Measurements from ENCODE around the gene EMILIN1.

DNA sequence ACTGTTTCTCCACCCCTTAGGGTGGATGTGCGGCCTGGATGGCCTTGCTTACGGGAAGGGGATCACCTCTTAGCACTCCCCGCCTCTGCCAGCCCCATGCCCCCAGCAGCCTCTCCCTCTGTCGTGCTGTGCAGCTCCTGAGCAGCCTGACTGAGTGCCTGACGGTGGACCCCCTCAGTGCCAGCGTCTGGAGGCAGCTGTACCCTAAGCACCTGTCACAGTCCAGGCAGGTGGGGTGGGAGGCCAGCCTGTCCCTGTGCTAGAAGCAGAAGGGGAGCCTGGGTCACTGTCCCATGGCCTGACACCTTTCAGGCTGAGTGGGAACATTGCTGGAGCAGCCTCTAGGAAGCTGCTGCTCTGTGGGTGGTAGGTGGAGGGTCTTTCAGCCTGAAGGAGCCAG, 40.4 kb upstream of the EMILIN1 start:
- TF ChIP-seq, protein P1, sequence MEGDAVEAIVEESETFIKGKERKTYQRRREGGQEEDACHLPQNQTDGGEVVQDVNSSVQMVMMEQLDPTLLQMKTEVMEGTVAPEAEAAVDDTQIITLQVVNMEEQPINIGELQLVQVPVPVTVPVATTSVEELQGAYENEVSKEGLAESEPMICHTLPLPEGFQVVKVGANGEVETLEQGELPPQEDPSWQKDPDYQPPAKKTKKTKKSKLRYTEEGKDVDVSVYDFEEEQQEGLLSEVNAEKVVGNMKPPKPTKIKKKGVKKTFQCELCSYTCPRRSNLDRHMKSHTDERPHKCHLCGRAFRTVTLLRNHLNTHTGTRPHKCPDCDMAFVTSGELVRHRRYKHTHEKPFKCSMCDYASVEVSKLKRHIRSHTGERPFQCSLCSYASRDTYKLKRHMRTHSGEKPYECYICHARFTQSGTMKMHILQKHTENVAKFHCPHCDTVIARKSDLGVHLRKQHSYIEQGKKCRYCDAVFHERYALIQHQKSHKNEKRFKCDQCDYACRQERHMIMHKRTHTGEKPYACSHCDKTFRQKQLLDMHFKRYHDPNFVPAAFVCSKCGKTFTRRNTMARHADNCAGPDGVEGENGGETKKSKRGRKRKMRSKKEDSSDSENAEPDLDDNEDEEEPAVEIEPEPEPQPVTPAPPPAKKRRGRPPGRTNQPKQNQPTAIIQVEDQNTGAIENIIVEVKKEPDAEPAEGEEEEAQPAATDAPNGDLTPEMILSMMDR (conservative IDR thresholded peaks at IDR 0.05 in 1 of 2, IDR thresholded peaks at IDR 0.05 in 1 of 2; ENCODE audit: low read depth in 1 of 2, low read length in 2 of 2), result no peak
- TF ChIP-seq EZH2 (IDR thresholded peaks at IDR 0.05; ENCODE audit: low read length, missing control alignments), result no peak

Data from fibroblast of lung (primary cell).